GM23338 (cell line): ENCODE results near the gene NUTM2F. TPM values are rescaled to one million over a fixed set of nuclear protein-coding genes. Genes with fewer than 3 reads are reported as not detected.

Source experiments
- ATAC-seq: fragments of 200-7000 bp; cut with Tn5 transposase; 3 replicates; pipeline ENCODE4 v1.9.1; 2020
- DNase-seq: peaks from one replicate; pipeline ENCODE4 v3.0.0-alpha.2; 2015; ENCODE audit warnings: low spot score
- H2AFZ ChIP-seq: fragments of 200-600 bp; sonication (generic); 2 replicates; pipeline ENCODE4 v1.8.0; 2016; ENCODE audit warnings: antibody characterized with exemption, mild to moderate bottlenecking, moderate library complexity
- H3F3A ChIP-seq: fragments of 200-600 bp; sonication (generic); replicated peaks from 2 replicates; pipeline ENCODE4 v1.8.0; 2017; ENCODE audit warnings: antibody characterized with exemption, mixed run types, low read depth
- H3K27ac ChIP-seq: fragments of 200-600 bp; sonication (generic); 2 replicates; pipeline ENCODE4 v1.6.1; 2016; ENCODE audit warnings: low read depth
- H3K27me3 ChIP-seq: fragments of 200-600 bp; sonication (generic); 2 replicates; pipeline ENCODE4 v1.8.0; 2016; ENCODE audit warnings: mild to moderate bottlenecking, mixed run types, moderate library complexity; ENCODE audit not compliant: insufficient read depth
- H3K36me3 ChIP-seq: fragments of 200-600 bp; sonication (generic); 2 replicates; pipeline ENCODE4 v1.8.0; 2016; ENCODE audit warnings: mild to moderate bottlenecking; ENCODE audit not compliant: insufficient read depth
- H3K4me1 ChIP-seq: fragments of 200-600 bp; sonication (generic); 2 replicates; pipeline ENCODE4 v1.8.0; 2016; ENCODE audit warnings: mild to moderate bottlenecking, moderate library complexity; ENCODE audit not compliant: insufficient read depth
- H3K4me2 ChIP-seq: fragments of 200-600 bp; sonication (generic); 2 replicates; pipeline ENCODE4 v1.7.1; 2017; ENCODE audit warnings: mixed run types
- H3K4me3 ChIP-seq: fragments of 200-600 bp; sonication (generic); 2 replicates; pipeline ENCODE4 v1.6.1; 2016; ENCODE audit warnings: mixed run types
- H3K79me2 ChIP-seq: fragments of 200-600 bp; sonication (generic); replicated peaks from 2 replicates; pipeline ENCODE4 v1.8.0; 2017; ENCODE audit warnings: mild to moderate bottlenecking; ENCODE audit not compliant: insufficient read depth
- H3K9me2 ChIP-seq: fragments of 200-600 bp; sonication (generic); 2 replicates; pipeline ENCODE4 v1.8.0; 2017; ENCODE audit not compliant: insufficient read depth
- H4K20me1 ChIP-seq: fragments of 200-600 bp; sonication (generic); replicated peaks from 2 replicates; pipeline ENCODE4 v1.8.0; 2017; ENCODE audit warnings: mild to moderate bottlenecking; ENCODE audit not compliant: insufficient read depth
- H3K27ac Mint-ChIP-seq: 2 replicates; pipeline ENCODE4 v1.8.0; 2020; ENCODE audit warnings: inconsistent platforms, mild to moderate bottlenecking, moderate library complexity, mixed read lengths
- H3K27me3 Mint-ChIP-seq: 3 replicates; pipeline ENCODE4 v1.8.0; 2022; ENCODE audit warnings: low read depth, mild to moderate bottlenecking, moderate library complexity, mixed read lengths, inconsistent platforms; ENCODE audit not compliant: insufficient read depth, poor library complexity
- H3K36me3 Mint-ChIP-seq: 3 replicates; pipeline ENCODE4 v1.8.0; 2021; ENCODE audit warnings: low read depth, mild to moderate bottlenecking, inconsistent platforms, moderate library complexity, mixed read lengths
- H3K4me1 Mint-ChIP-seq: 3 replicates; pipeline ENCODE4 v1.8.0; 2020; ENCODE audit warnings: mild to moderate bottlenecking, inconsistent platforms, mixed read lengths
- H3K4me3 Mint-ChIP-seq: 3 replicates; pipeline ENCODE4 v1.8.0; 2021; ENCODE audit warnings: moderate library complexity, mild to moderate bottlenecking, inconsistent platforms, mixed read lengths
- H3K9me3 Mint-ChIP-seq: 3 replicates; pipeline ENCODE4 v1.8.0; 2020; ENCODE audit warnings: moderate library complexity, mild to moderate bottlenecking, inconsistent platforms, mixed read lengths
- CREB1 ChIP-seq: fragments of 250-450 bp; sonication (Bioruptor Pico); IDR thresholded peaks from 2 replicates; pipeline ENCODE4 v1.5.0; 2020; ENCODE audit warnings: low read depth, mild to moderate bottlenecking, moderate library complexity
- CTCF ChIP-seq, 2 experiments: fragments of 200-600 bp in 1 of 2; sonication (generic) in 1 of 2; conservative IDR thresholded peaks; 2 replicates each; pipeline versions ENCODE4 v1.5.1 to v1.6.1; 2016 to 2017; ENCODE audit warnings: antibody characterized with exemption in 2 of 2, low read depth in 2 of 2, mild to moderate bottlenecking in 2 of 2, moderate library complexity in 1 of 2
- ETS1 ChIP-seq: IDR thresholded peaks from 2 replicates; pipeline ENCODE4 v1.6.1; 2016; ENCODE audit warnings: antibody characterized with exemption
- EZH2 ChIP-seq: fragments of 200-600 bp; sonication (generic); IDR thresholded peaks from one replicate; pipeline ENCODE4 v1.8.0; 2017; ENCODE audit warnings: antibody characterized with exemption, mild to moderate bottlenecking, low read depth; ENCODE audit not compliant: unreplicated experiment
- EZH2phosphoT487 ChIP-seq: fragments of 200-600 bp; sonication (generic); IDR thresholded peaks from one replicate; pipeline ENCODE4 v1.8.1; 2018; ENCODE audit warnings: antibody characterized with exemption; ENCODE audit not compliant: unreplicated experiment
- JUNB ChIP-seq: IDR thresholded peaks from one replicate; pipeline ENCODE4 v1.6.1; 2016; ENCODE audit warnings: antibody characterized with exemption; ENCODE audit not compliant: unreplicated experiment
- NANOG ChIP-seq: IDR thresholded peaks from 2 replicates; pipeline ENCODE4 v1.6.1; 2016; ENCODE audit warnings: antibody characterized with exemption, borderline replicate concordance
- POLR2AphosphoS5 ChIP-seq: IDR thresholded peaks from 2 replicates; pipeline ENCODE4 v1.6.1; 2016; ENCODE audit warnings: antibody characterized with exemption, low read depth
- REST ChIP-seq: IDR thresholded peaks from one replicate; pipeline ENCODE4 v1.6.1; 2018; ENCODE audit warnings: antibody characterized with exemption; ENCODE audit not compliant: unreplicated experiment
- STAT1 ChIP-seq: IDR thresholded peaks from one replicate; pipeline ENCODE4 v1.6.1; 2016; ENCODE audit warnings: antibody characterized with exemption; ENCODE audit not compliant: unreplicated experiment
- ZNF114 ChIP-seq: fragments of 250-450 bp; sonication (Bioruptor Pico); IDR thresholded peaks from 2 replicates; pipeline ENCODE4 v1.5.0; 2020; ENCODE audit warnings: mild to moderate bottlenecking, moderate library complexity
- ZNF331 ChIP-seq: fragments of 250-450 bp; sonication (Bioruptor Pico); IDR thresholded peaks from 2 replicates; pipeline ENCODE4 v1.5.0; 2020; ENCODE audit warnings: low read depth, mild to moderate bottlenecking, moderate library complexity
- polyA plus RNA-seq: library from polyadenylated mRNA; unstranded; fragments of >200 nt; fragmentation: Nextera tagmentation; extraction: Ambion mirVana; gene quantifications from 2 replicates; pipeline ENCODE4 v1.2.1, GENCODE V29; 2016
- total RNA-seq: library from RNA; depleted of rRNA; stranded (reverse); fragments of >200 nt; shearing (Covaris generic); gene quantifications from 2 replicates; pipeline ENCODE4 v1.2.3, GENCODE V29; 2014
- TF ChIP-seq, protein P1 (sequence below): fragments of 250-450 bp; sonication (Bioruptor Pico); IDR thresholded peaks from 2 replicates; pipeline ENCODE4 v1.5.0; 2020; ENCODE audit warnings: mild to moderate bottlenecking, moderate library complexity

NUTM2F gene
- total and polyA plus RNA-seq, 2 experiments from 2014 or later = 0.19 to 0.45 TPM

DNA sequence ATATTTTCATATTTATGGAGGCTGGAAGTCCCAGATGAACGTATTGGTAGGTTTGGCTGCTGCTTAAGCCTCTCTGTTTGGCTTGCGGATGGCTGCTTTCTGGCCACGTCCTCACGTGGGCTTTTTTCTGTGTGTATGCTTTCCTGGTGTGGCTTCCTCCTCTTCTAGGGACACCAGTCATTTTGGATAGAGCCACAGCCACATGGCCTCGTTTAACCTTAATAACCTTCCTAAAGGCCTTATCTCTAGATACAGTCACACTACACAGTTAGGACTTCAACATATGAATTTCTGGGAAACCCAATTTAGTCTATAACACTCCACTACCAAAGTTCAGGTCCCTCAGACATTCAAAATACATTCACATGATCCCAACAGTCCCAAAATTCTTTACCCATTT is 26.9 kb downstream of the NUTM2F start:
- H3K36me3 ChIP-seq = no peaks in the 10 kb centered on the region
- no peak for ATAC-seq
- H3K27me3 Mint-ChIP-seq = no peaks in the 10 kb centered on the region

More for the DNA sequence above, 26.9 kb downstream of the NUTM2F start:
- Histone ChIP-seq H3K79me2 (no peaks in the 10 kb centered on the region), H3F3A (no peaks in the 10 kb centered on the region), H4K20me1 (no peaks in the 10 kb centered on the region), H2AFZ (no peak overlapping the region), H3K4me2 (no peak overlapping the region), H3K27ac (no peak overlapping the region), H3K27me3 (no peaks in the 10 kb centered on the region), H3K4me1 (no peaks in the 10 kb centered on the region), H3K9me2 (peaks cover 7% of the 10 kb centered on the region; the same call in 1 of the 2 replicates), H3K4me3 (no peak overlapping the region)
- TF ChIP-seq ZNF114 (CRISPR knock-in tag) = no peak
- TF ChIP-seq NANOG = no peak
- no peak for TF ChIP-seq ETS1
- TF ChIP-seq CREB1 (CRISPR knock-in tag) = no peak
- TF ChIP-seq REST = no peak
- TF ChIP-seq ZNF331 (CRISPR knock-in tag) = no peak
- TF ChIP-seq STAT1 = no peak
- TF ChIP-seq, protein P1, sequence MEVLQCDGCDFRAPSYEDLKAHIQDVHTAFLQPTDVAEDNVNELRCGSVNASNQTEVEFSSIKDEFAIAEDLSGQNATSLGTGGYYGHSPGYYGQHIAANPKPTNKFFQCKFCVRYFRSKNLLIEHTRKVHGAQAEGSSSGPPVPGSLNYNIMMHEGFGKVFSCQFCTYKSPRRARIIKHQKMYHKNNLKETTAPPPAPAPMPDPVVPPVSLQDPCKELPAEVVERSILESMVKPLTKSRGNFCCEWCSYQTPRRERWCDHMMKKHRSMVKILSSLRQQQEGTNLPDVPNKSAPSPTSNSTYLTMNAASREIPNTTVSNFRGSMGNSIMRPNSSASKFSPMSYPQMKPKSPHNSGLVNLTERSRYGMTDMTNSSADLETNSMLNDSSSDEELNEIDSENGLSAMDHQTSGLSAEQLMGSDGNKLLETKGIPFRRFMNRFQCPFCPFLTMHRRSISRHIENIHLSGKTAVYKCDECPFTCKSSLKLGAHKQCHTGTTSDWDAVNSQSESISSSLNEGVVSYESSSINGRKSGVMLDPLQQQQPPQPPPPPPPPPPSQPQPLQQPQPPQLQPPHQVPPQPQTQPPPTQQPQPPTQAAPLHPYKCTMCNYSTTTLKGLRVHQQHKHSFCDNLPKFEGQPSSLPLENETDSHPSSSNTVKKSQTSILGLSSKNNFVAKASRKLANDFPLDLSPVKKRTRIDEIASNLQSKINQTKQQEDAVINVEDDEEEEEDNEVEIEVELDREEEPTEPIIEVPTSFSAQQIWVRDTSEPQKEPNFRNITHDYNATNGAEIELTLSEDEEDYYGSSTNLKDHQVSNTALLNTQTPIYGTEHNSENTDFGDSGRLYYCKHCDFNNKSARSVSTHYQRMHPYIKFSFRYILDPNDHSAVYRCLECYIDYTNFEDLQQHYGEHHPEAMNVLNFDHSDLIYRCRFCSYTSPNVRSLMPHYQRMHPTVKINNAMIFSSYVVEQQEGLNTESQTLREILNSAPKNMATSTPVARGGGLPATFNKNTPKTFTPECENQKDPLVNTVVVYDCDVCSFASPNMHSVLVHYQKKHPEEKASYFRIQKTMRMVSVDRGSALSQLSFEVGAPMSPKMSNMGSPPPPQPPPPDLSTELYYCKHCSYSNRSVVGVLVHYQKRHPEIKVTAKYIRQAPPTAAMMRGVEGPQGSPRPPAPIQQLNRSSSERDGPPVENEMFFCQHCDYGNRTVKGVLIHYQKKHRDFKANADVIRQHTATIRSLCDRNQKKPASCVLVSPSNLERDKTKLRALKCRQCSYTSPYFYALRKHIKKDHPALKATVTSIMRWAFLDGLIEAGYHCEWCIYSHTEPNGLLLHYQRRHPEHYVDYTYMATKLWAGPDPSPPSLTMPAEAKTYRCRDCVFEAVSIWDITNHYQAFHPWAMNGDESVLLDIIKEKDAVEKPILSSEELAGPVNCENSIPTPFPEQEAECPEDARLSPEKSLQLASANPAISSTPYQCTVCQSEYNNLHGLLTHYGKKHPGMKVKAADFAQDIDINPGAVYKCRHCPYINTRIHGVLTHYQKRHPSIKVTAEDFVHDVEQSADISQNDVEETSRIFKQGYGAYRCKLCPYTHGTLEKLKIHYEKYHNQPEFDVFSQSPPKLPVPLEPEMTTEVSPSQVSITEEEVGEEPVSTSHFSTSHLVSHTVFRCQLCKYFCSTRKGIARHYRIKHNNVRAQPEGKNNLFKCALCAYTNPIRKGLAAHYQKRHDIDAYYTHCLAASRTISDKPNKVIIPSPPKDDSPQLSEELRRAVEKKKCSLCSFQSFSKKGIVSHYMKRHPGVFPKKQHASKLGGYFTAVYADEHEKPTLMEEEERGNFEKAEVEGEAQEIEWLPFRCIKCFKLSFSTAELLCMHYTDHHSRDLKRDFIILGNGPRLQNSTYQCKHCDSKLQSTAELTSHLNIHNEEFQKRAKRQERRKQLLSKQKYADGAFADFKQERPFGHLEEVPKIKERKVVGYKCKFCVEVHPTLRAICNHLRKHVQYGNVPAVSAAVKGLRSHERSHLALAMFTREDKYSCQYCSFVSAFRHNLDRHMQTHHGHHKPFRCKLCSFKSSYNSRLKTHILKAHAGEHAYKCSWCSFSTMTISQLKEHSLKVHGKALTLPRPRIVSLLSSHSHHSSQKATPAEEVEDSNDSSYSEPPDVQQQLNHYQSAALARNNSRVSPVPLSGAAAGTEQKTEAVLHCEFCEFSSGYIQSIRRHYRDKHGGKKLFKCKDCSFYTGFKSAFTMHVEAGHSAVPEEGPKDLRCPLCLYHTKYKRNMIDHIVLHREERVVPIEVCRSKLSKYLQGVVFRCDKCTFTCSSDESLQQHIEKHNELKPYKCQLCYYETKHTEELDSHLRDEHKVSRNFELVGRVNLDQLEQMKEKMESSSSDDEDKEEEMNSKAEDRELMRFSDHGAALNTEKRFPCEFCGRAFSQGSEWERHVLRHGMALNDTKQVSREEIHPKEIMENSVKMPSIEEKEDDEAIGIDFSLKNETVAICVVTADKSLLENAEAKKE (CRISPR knock-in tag) = no peak
- no peak for TF ChIP-seq JUNB
- no peak for TF ChIP-seq CTCF (conservative IDR thresholded peaks at IDR 0.05; ENCODE audit: low read depth in 2 of 2)
- no peak for TF ChIP-seq EZH2phosphoT487
- no peak for TF ChIP-seq EZH2
- TF ChIP-seq POLR2AphosphoS5 = no peak
- DNase-seq = no peak
- H3K4me3 Mint-ChIP-seq = no peak overlapping the region
- H3K9me3 Mint-ChIP-seq = no peaks in the 10 kb centered on the region
- H3K36me3 Mint-ChIP-seq = peaks cover 10% of the 10 kb centered on the region
- peaks cover 3% of the 10 kb centered on the region; the same call in 1 of the 3 replicates for H3K4me1 Mint-ChIP-seq
- no peak overlapping the region for H3K27ac Mint-ChIP-seq
